Measurements from ENCODE around the gene ZNF333.

ZNF333 gene

DNA sequence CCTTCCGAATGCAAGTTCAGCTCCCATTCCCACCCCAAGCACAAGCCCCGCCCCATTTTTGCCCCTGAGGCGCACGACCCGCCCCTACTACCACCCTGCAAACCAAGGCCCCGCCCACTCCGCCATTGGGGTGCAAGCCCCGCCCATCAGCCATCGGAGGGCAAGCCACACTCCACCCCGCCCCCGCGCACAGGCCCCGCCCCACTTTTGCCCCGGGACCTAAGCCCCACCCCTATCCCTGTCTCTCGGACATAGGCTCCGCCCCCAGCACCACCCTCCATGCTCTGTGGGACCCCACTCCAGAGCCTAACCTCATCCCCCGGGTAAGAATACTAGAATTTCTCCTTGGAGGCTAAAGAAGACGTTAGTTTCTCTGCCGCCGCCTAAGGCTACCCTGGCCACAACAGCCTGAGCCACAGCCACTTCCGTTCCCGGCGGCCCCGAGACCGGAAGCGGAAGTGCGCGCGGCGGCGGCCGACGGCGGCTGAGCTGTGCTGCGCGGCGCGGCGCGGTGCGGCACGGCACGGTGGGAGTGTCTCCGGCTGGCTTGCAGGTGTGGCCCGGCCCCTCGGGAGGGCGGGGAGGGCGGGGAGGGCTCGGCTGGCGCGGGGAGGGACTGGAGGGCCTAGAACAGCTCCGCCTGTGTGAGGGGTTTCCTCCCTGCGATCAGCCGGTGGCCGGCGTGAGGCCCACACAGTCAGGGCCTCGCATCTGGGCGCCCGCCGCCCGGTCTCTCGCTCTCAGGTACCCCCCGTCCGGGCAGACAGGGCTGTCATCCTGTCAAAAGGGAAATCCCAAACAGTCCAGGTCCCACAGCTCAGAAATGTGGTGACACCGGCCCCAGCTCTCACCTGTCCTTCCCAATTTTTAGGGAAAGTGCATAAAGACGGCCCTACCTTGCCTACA lies at the start of gene ZNF333:
Gene ZNF333 (plus strand): TSS at position 451 of the 906 bp plus-strand sequence. CDS start 3,444 bp downstream, outside the sequence.
- in situ Hi-C loops (cut with MboI; ENCODE audit: low sequenced_read_pairs) = loop anchor here (5.0 kb wide), 1 partner anchor 118 kb away; the partner anchor contains the start of gene NDUFB7

DNA sequence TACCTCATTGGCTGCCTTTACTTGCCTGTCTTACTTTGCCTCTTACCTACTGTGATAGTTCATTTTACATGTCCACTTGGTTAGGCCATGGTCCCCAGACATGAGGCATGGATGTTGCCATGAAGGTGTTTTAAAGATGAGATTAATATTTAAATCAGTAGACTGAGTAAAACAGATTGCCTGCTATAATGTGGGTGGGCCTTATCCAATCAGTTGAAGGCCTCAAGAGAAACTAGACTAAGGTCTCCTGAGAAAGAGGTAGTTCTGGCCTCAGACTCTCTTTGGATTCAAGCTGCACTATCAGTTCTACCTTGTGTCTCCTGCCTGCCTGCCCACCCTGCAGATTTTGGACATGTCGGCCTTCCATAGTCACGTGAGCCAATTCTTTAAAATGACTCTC lies 41.3 kb upstream of the ZNF333 start:
- in situ Hi-C loops (cut with MboI; ENCODE audit: low sequenced_read_pairs) = no loop called here

DNA sequence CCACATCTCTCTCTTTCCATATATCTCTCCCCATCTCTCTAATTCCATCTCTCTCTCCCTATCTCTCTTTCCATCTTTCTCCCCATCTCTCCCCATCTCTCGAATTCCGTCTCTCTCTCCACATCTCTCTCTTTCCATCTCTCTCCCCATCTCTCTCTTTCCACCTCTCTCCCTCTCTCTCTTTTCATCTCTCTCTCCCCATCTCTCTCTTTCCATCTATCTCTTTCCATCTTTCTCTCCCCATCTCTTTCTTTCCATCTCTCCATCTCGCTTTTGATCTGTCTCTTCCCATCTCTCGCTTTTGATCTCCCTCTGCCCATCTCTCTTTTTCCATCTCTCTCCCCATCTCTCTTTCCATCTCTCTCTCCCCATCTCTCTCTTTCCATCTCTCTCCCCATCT lies 40.8 kb upstream of the ZNF333 start:
- in situ Hi-C loops (cut with MboI; ENCODE audit: low sequenced_read_pairs) = no loop called here

DNA sequence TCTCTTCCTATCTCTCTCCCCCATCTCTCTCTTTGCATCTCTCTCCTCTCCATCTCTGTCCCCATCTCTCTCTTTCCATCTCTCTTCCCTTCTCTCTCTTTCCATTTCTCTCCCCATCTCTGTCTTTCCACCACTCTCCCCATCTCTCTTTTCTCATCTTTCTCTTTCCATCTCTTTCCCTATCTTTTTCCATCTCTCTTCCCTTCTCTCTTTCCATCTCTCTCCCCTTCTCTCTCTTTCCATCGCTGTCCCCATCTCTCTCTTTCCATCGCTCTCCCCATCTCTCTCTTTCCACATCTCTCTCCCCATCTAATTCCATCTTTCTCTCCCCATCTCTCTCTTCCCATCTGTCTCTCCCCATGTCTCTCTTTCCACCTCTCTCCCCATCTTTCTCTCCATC lies 39.7 kb upstream of the ZNF333 start:
- in situ Hi-C loops (cut with MboI; ENCODE audit: low sequenced_read_pairs) = no loop called here

DNA sequence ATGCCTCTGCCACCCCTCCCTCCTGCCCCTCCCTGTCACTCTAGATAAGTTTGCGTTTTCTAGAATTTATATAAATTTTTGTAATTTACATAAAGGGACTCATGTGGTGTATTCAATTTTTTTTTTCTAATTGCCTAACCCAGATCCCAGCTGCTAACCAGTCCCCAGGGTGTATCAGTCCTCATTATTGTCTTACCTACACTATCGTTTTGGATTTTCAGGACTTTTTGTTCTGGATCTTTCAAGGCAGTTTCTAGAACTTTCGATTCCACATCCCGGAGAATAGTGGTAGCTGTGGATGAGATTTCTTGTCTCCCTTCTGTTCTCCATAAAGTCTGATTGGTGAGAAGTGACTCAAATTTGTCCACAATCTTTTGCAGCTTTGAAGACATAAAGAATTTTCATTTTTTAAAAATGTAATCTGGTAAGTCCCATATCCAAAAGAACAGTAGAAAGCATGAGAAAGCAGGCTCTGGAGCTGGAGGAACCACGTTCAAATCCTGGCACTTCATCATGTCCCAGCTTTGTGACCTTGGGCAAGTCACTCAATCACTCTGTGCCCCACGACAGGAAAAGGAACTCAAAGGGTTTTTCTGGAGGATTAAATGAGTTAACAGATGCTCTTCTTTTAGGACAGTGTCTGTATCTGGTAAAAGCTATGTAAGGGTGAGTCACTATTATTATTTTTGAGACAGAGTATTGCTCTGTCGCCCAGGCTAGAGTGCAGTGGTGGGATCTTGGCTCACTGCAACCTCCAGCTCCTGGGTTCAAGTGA lies 34.9 kb upstream of the ZNF333 start:
- in situ Hi-C loops (cut with MboI; ENCODE audit: low sequenced_read_pairs) = no loop called here

DNA sequence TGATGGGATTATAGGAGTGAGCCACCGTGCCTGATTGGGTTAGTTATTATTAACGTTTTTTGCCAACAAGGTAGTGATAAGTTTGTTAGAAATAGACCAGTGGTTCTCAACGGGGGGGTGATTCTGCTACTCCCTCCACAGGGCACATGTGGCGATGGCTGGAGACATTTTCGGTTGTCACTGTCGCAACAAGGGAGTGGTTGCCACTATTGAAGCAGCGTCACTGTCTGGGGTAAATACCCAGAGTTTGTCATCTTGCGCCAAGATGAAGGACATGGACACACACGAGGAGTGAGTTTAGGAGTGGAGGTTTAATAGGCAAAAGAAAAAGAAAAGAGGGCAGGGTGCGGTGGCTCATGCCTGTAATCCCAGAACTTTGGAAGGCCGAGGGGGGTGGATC lies 34.1 kb upstream of the ZNF333 start:
- in situ Hi-C loops (cut with MboI; ENCODE audit: low sequenced_read_pairs) = no loop called here

DNA sequence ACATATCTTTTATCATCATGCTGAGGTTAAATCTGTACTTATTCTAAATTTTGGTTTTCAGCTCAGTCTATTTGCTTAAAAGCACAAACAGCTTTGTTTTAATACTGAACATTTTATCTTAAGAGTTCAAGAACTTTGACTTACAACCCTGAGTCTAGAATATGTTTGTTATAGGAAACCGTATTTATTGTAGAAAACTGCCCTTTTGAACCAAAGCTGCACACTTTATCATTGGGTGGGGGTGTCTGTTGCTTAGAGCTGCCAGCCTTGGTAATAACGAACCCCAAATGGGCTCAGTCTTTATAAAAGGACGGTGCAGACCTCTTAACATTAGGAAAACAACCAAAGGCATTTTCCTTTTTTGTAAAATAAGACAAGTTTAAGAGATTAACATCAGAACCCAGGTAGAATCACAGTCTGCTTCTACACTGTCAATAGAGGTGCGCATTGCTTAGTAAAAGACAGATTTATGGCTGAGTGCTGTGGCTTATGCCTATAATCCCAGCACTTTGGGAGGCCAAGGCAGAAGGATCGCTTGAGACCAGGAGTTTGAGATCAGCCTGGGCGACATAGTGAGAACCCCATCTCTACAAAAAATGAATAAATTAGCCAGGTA lies 29.9 kb upstream of the ZNF333 start:
- in situ Hi-C loops (cut with MboI; ENCODE audit: low sequenced_read_pairs) = no loop called here

DNA sequence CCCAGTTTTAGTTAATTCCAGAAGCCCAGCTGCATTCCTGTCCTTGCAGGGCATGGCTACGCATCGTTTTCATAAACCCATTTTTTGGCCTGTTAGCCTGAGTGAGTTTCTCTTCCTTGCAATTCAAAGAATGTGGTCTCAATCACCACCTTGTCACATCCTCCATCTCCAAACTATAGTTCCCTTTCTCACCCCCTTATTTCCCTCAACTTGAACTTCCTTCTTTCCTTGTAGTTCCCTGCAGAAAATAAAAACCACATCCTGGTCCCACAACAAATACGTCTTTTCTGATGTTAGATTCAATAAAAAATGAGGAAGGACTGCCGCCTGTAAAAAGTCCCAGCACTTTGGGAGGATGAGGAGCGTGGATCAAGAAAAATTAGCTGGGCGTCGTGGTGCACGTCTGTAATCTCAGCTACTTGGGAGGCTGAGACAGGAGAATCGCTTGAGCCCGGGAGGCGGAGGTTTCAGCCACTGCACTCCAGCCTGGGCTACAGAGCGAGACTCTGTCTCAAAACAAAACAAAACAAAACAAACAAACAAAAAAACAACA lies 28.4 kb upstream of the ZNF333 start:
- in situ Hi-C loops (cut with MboI; ENCODE audit: low sequenced_read_pairs) = no loop called here

DNA sequence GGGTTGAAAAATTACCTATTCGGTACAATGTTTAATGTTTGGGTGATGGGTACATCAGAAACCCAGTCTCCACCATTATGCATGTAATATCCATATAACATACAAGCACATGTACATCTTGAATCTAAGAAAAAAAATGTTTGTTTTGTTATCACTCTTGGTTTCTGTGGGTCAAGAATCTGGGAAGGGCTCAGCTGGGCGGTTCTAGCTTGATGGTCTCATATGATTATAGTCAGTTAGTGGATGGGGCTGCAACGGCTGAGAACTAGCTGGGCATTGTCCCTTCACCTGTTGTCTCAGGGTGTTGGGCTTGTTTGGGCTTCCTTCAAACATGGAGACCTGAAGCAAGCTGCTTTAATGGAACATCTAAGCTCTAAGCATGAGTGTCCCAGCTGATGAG lies 19.9 kb upstream of the ZNF333 start:
- in situ Hi-C loops (cut with MboI; ENCODE audit: low sequenced_read_pairs) = no loop called here

DNA sequence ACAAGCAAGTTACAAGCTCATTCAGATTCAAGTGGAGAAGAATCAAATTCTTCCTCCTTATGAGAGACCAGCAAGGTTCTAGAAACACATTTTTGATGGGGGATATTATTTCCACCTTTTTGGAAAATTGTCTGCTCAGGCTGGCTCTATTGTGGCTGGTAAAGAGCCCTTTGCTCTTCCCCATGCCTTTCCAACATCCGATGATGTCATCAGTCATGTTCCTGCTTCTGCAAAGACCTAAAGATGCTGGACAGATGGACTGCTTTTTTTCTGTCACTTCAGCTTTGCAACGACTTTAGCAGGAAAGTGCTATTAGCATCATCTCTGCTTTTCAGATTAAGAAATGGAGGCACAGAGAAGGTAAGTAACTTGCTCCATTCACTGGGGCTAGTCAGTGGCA lies 19.4 kb upstream of the ZNF333 start:
- in situ Hi-C loops (cut with MboI; ENCODE audit: low sequenced_read_pairs) = no loop called here

DNA sequence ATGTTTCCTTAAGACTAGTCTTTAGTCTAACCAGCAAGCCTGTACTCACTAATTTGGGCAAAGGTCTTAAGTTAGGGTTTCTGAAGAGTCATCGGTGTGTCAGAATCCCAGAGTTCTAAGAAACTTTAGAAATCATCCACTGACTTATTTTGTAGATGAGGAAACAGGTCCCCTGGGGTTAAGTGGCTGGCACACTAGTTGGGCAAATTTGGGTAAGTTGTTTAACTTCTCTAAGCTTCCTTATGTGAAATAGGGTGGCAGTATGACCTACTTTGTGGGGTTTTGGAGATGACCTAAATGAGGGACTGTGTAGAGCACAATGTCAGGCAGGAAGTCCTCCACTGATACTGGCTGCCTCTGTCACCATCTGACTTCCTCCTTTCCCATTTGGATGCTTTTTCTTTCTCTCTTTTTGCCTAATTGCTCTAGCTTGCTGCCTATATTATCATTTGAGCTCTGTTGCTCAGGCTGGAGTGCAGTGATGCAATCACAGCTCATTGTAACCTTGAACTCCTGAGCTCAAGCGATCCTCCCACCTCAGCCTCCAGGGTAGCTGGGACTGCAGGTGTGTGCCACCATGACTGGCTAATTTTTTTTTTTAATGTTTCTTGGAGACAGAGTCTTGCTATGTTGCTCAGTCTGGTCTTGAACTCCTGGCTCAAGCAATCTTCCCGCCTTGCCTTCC lies 17.5 kb upstream of the ZNF333 start:
- in situ Hi-C loops (cut with MboI; ENCODE audit: low sequenced_read_pairs) = no loop called here

DNA sequence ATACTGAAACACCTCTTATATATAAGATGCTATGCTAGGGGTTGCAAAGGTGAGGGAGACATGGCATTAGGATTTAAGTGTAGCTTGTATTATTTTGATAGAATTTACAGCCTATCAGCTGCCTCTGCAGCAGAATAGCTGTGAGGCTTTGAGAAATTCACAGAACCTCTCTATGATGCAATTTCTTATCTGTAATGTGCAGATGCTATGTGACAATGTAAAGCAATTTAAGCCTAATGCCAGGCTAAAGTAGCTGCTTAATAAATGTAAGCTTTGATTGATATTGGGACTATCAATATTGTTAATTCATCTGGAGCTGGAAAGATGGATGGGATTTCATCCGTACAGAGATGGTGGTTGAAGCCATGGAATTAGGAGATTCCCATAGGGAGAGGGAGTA lies 16.8 kb upstream of the ZNF333 start:
- in situ Hi-C loops (cut with MboI; ENCODE audit: low sequenced_read_pairs) = no loop called here

DNA sequence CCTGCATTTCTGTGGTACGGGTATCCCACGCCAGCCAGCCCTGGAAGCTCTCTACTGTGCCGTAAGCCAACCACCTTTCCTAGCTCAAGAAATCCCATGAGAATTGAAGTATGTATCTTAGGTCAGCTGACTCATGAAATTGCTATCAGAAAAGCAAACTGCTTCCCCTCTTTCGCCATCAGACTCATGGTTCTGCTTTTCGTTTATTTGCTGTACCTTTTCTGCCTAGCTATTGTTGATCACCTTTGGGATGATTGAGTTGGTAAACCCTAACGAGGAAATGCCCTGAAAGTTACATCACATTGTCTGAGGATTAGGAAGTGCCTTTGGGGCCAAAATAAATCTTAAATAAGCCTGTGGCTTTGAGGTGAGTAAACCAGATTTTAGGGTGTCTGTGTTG lies 15.1 kb upstream of the ZNF333 start, which contains the start of gene ADGRE3:
Gene ADGRE3 (minus strand): TSS at position 81 of the 400 bp plus-strand sequence. CDS start 74 bp downstream, at position 7.
- in situ Hi-C loops (cut with MboI; ENCODE audit: low sequenced_read_pairs) = no loop called here

DNA sequence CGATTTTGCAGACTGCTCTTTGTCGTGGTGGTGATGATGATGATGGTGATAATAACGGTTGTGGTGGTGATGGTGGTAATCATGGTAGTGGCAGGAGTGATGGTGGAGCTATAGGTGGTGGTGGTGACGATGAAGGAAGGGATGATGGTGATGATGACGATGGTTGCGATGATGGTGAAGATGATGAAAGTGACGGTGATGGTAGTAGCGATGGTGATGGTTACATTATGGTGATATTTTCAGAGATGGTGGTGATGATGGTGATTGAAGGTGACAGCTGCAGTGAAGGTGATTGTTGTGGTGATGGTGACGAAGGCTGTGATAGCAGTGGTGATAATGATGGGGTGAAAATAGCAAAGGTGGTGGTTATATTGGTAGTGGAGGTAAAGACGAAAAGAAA lies 13.1 kb upstream of the ZNF333 start:
- in situ Hi-C loops (cut with MboI; ENCODE audit: low sequenced_read_pairs) = no loop called here

DNA sequence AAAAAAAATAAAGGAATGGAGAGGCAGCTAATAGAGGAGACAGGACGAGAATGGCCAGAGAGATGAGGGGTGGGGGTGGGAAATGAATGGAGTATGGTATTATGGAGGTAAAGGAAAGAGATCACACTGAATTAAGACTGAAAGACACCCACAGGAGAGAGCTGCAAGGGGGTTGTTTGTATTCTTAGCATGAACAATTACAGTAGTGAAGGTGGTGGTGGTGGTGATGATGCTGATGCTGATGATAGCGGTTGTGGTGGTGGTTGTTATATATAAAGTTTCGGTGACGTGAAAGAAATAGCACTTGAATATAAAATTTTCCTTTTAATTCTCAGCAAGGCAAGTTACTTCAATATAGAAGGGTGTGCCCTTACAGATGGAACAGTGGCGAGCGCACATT lies 12.4 kb upstream of the ZNF333 start:
- in situ Hi-C loops (cut with MboI; ENCODE audit: low sequenced_read_pairs) = no loop called here

DNA sequence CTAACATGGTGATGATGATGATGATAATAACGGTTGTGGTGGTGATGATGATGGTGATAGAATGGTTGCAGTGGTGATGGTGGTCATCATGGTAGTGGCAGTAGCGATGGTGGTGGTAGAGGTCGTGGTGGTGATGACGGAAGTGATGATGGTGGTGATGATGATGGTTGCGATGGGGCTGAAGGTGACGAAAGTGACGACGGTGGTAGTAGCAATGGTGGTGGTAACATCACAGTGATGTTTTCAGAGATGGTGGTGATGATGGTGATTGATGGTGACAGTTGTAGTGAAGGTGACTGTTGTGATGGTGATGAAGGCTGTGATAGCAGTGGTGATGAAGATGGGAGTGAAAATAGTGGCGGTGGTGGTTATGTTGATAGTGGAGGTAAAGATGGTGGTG lies 11.6 kb upstream of the ZNF333 start:
- in situ Hi-C loops (cut with MboI; ENCODE audit: low sequenced_read_pairs) = no loop called here

DNA sequence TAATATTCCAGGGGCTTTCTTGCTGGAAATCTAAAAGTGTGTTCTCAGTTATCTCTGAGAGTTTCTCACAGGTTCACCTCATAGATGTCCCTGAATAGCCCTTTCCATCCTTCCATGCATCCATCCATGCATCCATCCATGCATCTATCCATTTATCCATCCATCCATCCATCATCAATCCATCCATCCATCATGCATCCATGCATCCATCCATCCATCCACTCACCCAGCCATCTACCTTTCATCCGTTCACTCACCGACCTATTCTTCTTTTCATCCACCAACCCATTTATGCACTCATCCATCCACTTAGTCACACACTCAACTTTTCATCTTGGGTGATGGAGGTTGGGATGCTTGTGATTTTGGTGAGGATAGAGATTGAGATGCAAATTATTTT lies 7.8 kb upstream of the ZNF333 start:
- in situ Hi-C loops (cut with MboI; ENCODE audit: low sequenced_read_pairs) = no loop called here

DNA sequence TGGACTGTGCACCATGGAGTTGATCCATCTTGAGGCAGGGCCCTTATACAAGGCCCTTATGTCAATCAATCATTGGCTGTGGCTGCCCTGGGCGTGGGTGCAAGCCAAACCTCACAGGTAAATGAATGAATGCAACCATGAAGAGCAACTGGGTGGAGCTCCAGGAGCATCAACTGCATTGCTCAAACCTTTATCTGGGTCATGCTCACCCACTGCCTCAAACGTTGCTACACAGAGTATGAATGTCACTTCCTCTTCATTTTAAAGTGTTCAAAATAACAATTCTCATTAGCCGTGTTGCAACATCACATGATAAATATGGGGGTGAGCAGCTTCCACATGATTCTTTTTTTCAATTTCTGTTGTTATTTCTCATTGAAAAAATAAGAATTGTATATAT lies 6.4 kb upstream of the ZNF333 start:
- in situ Hi-C loops (cut with MboI; ENCODE audit: low sequenced_read_pairs) = no loop called here

DNA sequence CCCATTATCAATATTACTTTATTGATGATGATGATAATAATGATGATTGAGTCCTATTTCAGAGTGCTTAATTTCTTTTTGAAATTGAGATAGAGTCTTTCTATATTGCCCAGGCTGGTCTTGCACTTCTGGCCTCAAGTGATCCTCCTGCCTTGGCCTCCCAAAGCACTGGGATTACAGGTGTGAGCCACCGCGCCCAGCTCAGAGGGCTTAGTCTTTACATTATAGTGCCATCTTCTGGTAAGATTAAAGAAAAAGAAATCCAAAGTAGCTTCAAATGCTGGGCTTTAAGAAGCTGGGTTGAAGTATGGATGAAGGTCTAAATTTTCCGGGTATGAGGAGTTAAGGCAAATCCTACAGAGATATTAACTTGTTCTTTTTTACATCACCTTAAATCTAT lies 3.4 kb upstream of the ZNF333 start:
- in situ Hi-C loops (cut with MboI; ENCODE audit: low sequenced_read_pairs) = loop anchor here (5.0 kb wide), 1 partner anchor 114 kb away; the partner anchor contains the start of gene NDUFB7

DNA sequence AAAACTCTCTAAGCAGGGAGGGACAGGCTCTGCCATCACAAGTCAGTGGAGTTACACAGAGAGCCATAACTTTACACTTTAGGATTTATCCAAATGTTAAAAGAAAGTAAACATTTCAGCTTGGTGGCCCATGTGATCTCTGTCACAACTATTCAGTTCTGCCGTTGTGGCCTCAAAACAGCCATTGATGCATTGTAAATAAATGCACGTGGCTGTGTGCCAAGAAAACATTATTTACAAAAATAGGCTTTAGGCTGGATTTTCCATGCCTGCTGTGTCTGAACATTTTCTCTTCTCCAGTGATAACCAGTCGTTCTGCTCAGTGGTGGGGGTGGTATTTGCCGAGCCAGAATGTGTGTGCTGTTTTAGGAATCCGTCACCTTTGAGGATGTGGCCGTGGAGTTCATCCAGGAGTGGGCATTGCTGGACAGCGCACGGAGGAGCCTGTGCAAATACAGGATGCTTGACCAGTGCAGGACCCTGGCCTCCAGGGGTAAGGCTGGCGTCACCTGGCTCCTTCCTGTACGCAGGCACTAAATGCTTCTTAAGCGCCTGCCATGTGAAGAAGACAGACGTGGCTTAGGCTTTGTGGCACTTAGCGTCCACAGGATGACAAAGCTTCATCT lies 4.9 kb downstream of the ZNF333 start:
- in situ Hi-C loops (cut with MboI; ENCODE audit: low sequenced_read_pairs) = no loop called here

Data from HL-60/S4 treated with retinoic acid at 250 ng/mL for 4 days and 3 days (cell line).